HL-60 (cell line): ENCODE measurements around the gene ZMPSTE24.

Source experiments
- POLR2AphosphoS5 ChIP-seq: IDR thresholded peaks from 2 replicates; pipeline ENCODE4 v1.6.1; 2012; ENCODE audit warnings: low read depth
- TF ChIP-seq, protein P1 (sequence below): IDR thresholded peaks from 2 replicates; pipeline ENCODE4 v1.6.1; 2012; ENCODE audit warnings: low read depth; ENCODE audit not compliant: insufficient replicate concordance
- TF ChIP-seq, protein P2 (sequence below): IDR thresholded peaks from one replicate; pipeline ENCODE4 v1.5.1; 2011; ENCODE audit warnings: low read length, control low read depth, inconsistent platforms; ENCODE audit not compliant: insufficient read depth

DNA sequence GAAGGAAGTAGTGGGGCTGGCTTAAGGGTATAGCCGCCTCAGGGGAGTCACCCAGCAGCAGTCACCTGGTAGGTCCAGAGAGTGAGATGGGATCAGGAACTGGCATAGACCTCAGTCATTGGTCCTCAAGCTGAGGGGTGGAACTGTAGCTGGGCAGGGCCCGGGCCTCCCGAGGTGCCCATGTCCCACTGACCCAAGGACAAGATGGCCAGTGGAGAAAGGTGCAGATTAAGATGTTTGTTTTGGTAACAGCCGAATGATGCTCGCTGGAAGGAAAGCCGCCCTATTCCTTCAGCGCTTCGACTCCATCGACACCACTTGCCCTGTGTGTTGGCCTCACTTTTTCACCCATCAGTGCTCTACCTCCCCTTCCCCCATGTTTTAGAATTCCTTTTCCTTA is 42.6 kb downstream of the ZMPSTE24 start:
- TF ChIP-seq, protein P1, sequence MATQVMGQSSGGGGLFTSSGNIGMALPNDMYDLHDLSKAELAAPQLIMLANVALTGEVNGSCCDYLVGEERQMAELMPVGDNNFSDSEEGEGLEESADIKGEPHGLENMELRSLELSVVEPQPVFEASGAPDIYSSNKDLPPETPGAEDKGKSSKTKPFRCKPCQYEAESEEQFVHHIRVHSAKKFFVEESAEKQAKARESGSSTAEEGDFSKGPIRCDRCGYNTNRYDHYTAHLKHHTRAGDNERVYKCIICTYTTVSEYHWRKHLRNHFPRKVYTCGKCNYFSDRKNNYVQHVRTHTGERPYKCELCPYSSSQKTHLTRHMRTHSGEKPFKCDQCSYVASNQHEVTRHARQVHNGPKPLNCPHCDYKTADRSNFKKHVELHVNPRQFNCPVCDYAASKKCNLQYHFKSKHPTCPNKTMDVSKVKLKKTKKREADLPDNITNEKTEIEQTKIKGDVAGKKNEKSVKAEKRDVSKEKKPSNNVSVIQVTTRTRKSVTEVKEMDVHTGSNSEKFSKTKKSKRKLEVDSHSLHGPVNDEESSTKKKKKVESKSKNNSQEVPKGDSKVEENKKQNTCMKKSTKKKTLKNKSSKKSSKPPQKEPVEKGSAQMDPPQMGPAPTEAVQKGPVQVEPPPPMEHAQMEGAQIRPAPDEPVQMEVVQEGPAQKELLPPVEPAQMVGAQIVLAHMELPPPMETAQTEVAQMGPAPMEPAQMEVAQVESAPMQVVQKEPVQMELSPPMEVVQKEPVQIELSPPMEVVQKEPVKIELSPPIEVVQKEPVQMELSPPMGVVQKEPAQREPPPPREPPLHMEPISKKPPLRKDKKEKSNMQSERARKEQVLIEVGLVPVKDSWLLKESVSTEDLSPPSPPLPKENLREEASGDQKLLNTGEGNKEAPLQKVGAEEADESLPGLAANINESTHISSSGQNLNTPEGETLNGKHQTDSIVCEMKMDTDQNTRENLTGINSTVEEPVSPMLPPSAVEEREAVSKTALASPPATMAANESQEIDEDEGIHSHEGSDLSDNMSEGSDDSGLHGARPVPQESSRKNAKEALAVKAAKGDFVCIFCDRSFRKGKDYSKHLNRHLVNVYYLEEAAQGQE, result no peak
- TF ChIP-seq, protein P2, sequence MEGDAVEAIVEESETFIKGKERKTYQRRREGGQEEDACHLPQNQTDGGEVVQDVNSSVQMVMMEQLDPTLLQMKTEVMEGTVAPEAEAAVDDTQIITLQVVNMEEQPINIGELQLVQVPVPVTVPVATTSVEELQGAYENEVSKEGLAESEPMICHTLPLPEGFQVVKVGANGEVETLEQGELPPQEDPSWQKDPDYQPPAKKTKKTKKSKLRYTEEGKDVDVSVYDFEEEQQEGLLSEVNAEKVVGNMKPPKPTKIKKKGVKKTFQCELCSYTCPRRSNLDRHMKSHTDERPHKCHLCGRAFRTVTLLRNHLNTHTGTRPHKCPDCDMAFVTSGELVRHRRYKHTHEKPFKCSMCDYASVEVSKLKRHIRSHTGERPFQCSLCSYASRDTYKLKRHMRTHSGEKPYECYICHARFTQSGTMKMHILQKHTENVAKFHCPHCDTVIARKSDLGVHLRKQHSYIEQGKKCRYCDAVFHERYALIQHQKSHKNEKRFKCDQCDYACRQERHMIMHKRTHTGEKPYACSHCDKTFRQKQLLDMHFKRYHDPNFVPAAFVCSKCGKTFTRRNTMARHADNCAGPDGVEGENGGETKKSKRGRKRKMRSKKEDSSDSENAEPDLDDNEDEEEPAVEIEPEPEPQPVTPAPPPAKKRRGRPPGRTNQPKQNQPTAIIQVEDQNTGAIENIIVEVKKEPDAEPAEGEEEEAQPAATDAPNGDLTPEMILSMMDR, result no peak
- no peak for TF ChIP-seq POLR2AphosphoS5
